ENCODE data around the gene ARHGAP8. TPM values are rescaled to one million over a fixed set of nuclear protein-coding genes. Genes with fewer than 3 reads are reported as not detected.

The ARHGAP8 gene
- total RNA-seq, 2 experiments from 2014 or later: 5.7 to 6.3 TPM

- H3K27me3 Mint-ChIP-seq: peaks cover 10% of the 10 kb centered on the region
- no peak overlapping the region for H3K27ac Mint-ChIP-seq
- H3K4me3 ChIP-seq (ENCODE audit: low read length): no peak overlapping the region
- H3K36me3 Mint-ChIP-seq (ENCODE audit: low read depth): no peaks in the 10 kb centered on the region
- H3K4me1 ChIP-seq (ENCODE audit: insufficient read depth, low read length): no peaks in the 10 kb centered on the region
- H3K4me3 Mint-ChIP-seq: no peak overlapping the region
- intact Hi-C loops (cut with DNase I, micrococcal nuclease): loop anchor here in 1 of 2 experiments (10.0 kb wide), 1 partner anchor 267 kb away; no protein-coding TSS in a partner anchor
- no peak for TF ChIP-seq CTCF (IDR thresholded peaks at IDR 0.05)
- POLR2A ChIA-PET: no interaction called here
- no peaks in the 10 kb centered on the region for H3K9me3 ChIP-seq (ENCODE audit: control insufficient read depth in 1 of 2, insufficient read depth in 1 of 2, low read length in 2 of 2)
- H3K4me1 Mint-ChIP-seq (ENCODE audit: low read depth): no peaks in the 10 kb centered on the region
- DNase-seq: no peak
- no peak overlapping the region for H3K27ac ChIP-seq (ENCODE audit: low read depth in 1 of 2, low read length in 2 of 2)
- no peaks in the 10 kb centered on the region for H3K9me3 Mint-ChIP-seq
- ATAC-seq (ENCODE audit: poor library complexity): no peak
- H3K27me3 ChIP-seq (ENCODE audit: control insufficient read depth in 1 of 2, insufficient read depth in 2 of 2, low read length in 2 of 2): no peaks in the 10 kb centered on the region
- CTCF ChIA-PET: no interaction called here
- no peaks in the 10 kb centered on the region for H3K36me3 ChIP-seq (ENCODE audit: insufficient read depth, low read length)
These were observed 75.4 kb downstream of the ARHGAP8 start for GRCh38 chr22:44827666-44828190.

- ChIA-PET POLR2A (no interaction called here), CTCF (no interaction called here)
- Mint-ChIP-seq H3K4me3 (no peak overlapping the region), H3K36me3 (ENCODE audit: low read depth) (no peaks in the 10 kb centered on the region), H3K27me3 (peaks cover 10% of the 10 kb centered on the region), H3K9me3 (no peaks in the 10 kb centered on the region), H3K4me1 (ENCODE audit: low read depth) (no peaks in the 10 kb centered on the region), H3K27ac (no peak overlapping the region)
- no peaks in the 10 kb centered on the region for H3K4me1 ChIP-seq (ENCODE audit: insufficient read depth, low read length)
- no peaks in the 10 kb centered on the region for H3K27me3 ChIP-seq (ENCODE audit: control insufficient read depth in 1 of 2, insufficient read depth in 2 of 2, low read length in 2 of 2)
- no peaks in the 10 kb centered on the region for H3K9me3 ChIP-seq (ENCODE audit: control insufficient read depth in 1 of 2, insufficient read depth in 1 of 2, low read length in 2 of 2)
- intact Hi-C loops (cut with DNase I, micrococcal nuclease): loop anchor here in 1 of 2 experiments (10.0 kb wide), 1 partner anchor 267 kb away; no protein-coding TSS in a partner anchor
- no peaks in the 10 kb centered on the region for H3K36me3 ChIP-seq (ENCODE audit: insufficient read depth, low read length)
- ATAC-seq (ENCODE audit: poor library complexity) (no peak), DNase-seq (no peak)
- H3K27ac ChIP-seq (ENCODE audit: low read depth in 1 of 2, low read length in 2 of 2): no peak overlapping the region
- H3K4me3 ChIP-seq (ENCODE audit: low read length): no peak overlapping the region
- TF ChIP-seq CTCF (IDR thresholded peaks at IDR 0.05): no peak
These were observed 75.8 kb downstream of the ARHGAP8 start for GRCh38 chr22:44828193-44828592.

GRCh38 chr22:44831885-44832284 lies 79.5 kb downstream of the ARHGAP8 start:
- no peak for TF ChIP-seq CTCF (IDR thresholded peaks at IDR 0.05)
- H3K4me3 ChIP-seq (ENCODE audit: low read length): no peak overlapping the region
- Mint-ChIP-seq H3K27me3 (peaks cover 7% of the 10 kb centered on the region), H3K4me1 (ENCODE audit: low read depth) (no peaks in the 10 kb centered on the region), H3K27ac (no peak overlapping the region), H3K9me3 (peaks cover 5% of the 10 kb centered on the region), H3K4me3 (no peak overlapping the region), H3K36me3 (ENCODE audit: low read depth) (no peaks in the 10 kb centered on the region)
- intact Hi-C loops (cut with DNase I, micrococcal nuclease): no loop called here
- no peaks in the 10 kb centered on the region for H3K36me3 ChIP-seq (ENCODE audit: insufficient read depth, low read length)
- ChIA-PET CTCF (interaction anchor here (0.9 kb wide), 1 partner anchor 8 kb away, joined by 3 read pairs; no protein-coding TSS in a partner anchor), POLR2A (no interaction called here)
- DNase-seq (no peak), ATAC-seq (ENCODE audit: poor library complexity) (no peak)
- H3K4me1 ChIP-seq (ENCODE audit: insufficient read depth, low read length): no peaks in the 10 kb centered on the region
- no peaks in the 10 kb centered on the region for H3K27me3 ChIP-seq (ENCODE audit: control insufficient read depth in 1 of 2, insufficient read depth in 2 of 2, low read length in 2 of 2)
- H3K9me3 ChIP-seq (ENCODE audit: control insufficient read depth in 1 of 2, insufficient read depth in 1 of 2, low read length in 2 of 2): peaks cover 6 to 9% of the 10 kb centered on the region in 2 experiments
- no peak overlapping the region for H3K27ac ChIP-seq (ENCODE audit: low read depth in 1 of 2, low read length in 2 of 2)
